Fibroblast of lung (primary cell): ENCODE results near the gene HABP4. TPM values are rescaled to one million over a fixed set of nuclear protein-coding genes. Genes with fewer than 3 reads are reported as not detected.

ENCODE experiments used
- DNase-seq, 2 donors: peaks; one replicate each; pipeline versions ENCODE4 v3.0.0 to v3.0.0-alpha.2; 2010; ENCODE audit warnings: low read depth in 2 of 2
- H2AFZ ChIP-seq: 2 replicates; pipeline ENCODE4 v1.5.1; 2012; ENCODE audit warnings: low read length, control low read depth, inconsistent platforms
- H3K27ac ChIP-seq: 2 replicates; pipeline ENCODE4 v1.5.1; 2011; ENCODE audit warnings: low read length, control low read depth; ENCODE audit not compliant: insufficient read depth
- H3K27me3 ChIP-seq: 2 replicates; pipeline ENCODE4 v1.5.1; 2011; ENCODE audit warnings: mild to moderate bottlenecking, low read length; ENCODE audit not compliant: control insufficient read depth, insufficient read depth
- H3K36me3 ChIP-seq: 2 replicates; pipeline ENCODE4 v1.5.1; 2011; ENCODE audit warnings: low read length; ENCODE audit not compliant: control insufficient read depth, insufficient read depth
- H3K4me1 ChIP-seq: 2 replicates; pipeline ENCODE4 v1.5.1; 2011; ENCODE audit warnings: low read length; ENCODE audit not compliant: control insufficient read depth, insufficient read depth; ENCODE audit errors: extremely low read depth
- H3K4me2 ChIP-seq: 2 replicates; pipeline ENCODE4 v1.5.1; 2011; ENCODE audit warnings: low read length, control low read depth; ENCODE audit not compliant: insufficient read depth; ENCODE audit errors: extremely low read depth
- H3K4me3 ChIP-seq, 4 experiments: fragments of 200-600 bp in 1 of 4; sonication (generic) in 1 of 4; replicated peaks in 1 of 4; 2 replicates each; pipeline ENCODE4 v1.5.1; 2011 to 2016; ENCODE audit warnings: low read length in 4 of 4, low read depth in 3 of 4, mild to moderate bottlenecking in 3 of 4, control low read depth in 2 of 4, inconsistent platforms in 1 of 4, mixed read lengths in 1 of 4; ENCODE audit not compliant: insufficient read depth in 1 of 4; ENCODE audit errors: control extremely low read depth in 1 of 4
- H3K79me2 ChIP-seq: 2 replicates; pipeline ENCODE4 v1.5.1; 2012; ENCODE audit warnings: mild to moderate bottlenecking, low read length, inconsistent platforms; ENCODE audit not compliant: control insufficient read depth, insufficient read depth
- H3K9ac ChIP-seq: 2 replicates; pipeline ENCODE4 v1.5.1; 2011; ENCODE audit warnings: mild to moderate bottlenecking, low read length, control low read depth; ENCODE audit not compliant: insufficient read depth
- H3K9me3 ChIP-seq: 2 replicates; pipeline ENCODE4 v1.5.1; 2012; ENCODE audit warnings: low read depth, low read length; ENCODE audit not compliant: control insufficient read depth, insufficient read depth
- H4K20me1 ChIP-seq: 2 replicates; pipeline ENCODE4 v1.5.1; 2011; ENCODE audit warnings: low read length; ENCODE audit not compliant: control insufficient read depth, insufficient read depth; ENCODE audit errors: extremely low read depth
- EZH2 ChIP-seq: IDR thresholded peaks from 2 replicates; pipeline ENCODE4 v1.5.1; 2012; ENCODE audit warnings: low read length, control low read depth, mild to moderate bottlenecking; ENCODE audit errors: missing control alignments
- polyA plus RNA-seq, 2 donors: library from polyadenylated mRNA; depleted of rRNA in 1 of 2; stranded (reverse) in 1 of 2; unstranded in 1 of 2; fragments of >200 nt; gene quantifications; 2 replicates each; pipeline ENCODE4 v1.2.1, GENCODE V29; 2011 to 2012; ENCODE audit warnings: missing spikeins in 1 of 2
- total RNA-seq: library from RNA; depleted of rRNA; stranded (reverse); fragments of >200 nt; gene quantifications from 2 replicates; pipeline ENCODE4 v1.2.1, GENCODE V29; 2014
- TF ChIP-seq, protein P1 (sequence below), 2 donors: IDR thresholded peaks in 1 of 2; conservative IDR thresholded peaks in 1 of 2; 1 replicate in 1 of 2; 2 replicates in 1 of 2; pipeline ENCODE4 v1.5.1; 2011 to 2012; ENCODE audit warnings: low read length in 2 of 2, control low read depth in 1 of 2, inconsistent platforms in 1 of 2, low read depth in 1 of 2, mild to moderate bottlenecking in 1 of 2

The HABP4 gene
- total and polyA plus RNA-seq, 2 donors (not counting 1 experiment from before 2014, with no cell fraction given): 28.7 to 31.4 TPM

DNA sequence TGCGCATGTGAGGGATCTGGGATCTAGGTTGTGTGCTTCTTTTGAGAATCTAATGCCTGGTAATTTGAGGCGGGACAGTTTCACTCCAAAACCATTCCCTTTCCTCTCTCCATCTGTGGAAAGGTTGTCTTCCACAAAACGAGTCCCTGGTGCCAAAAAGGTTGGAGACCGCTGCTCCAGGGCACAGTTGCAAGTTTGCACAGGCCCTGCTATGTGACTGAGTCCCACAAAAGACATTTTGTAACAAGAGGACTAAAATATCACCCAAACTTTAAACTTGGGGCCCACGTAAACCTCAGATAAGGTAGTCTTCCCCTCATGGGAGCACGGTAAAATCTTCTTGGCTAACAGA is 26.0 kb upstream of the HABP4 start:
- no peaks in the 10 kb centered on the region for H4K20me1 ChIP-seq
- H2AFZ ChIP-seq: no peak overlapping the region
- DNase-seq: no peak
- H3K9ac ChIP-seq: no peak overlapping the region
- no peaks in the 10 kb centered on the region for H3K9me3 ChIP-seq
- H3K27me3 ChIP-seq: no peaks in the 10 kb centered on the region
- H3K4me3 ChIP-seq: no peak overlapping the region
- no peaks in the 10 kb centered on the region for H3K79me2 ChIP-seq
- no peak overlapping the region for H3K4me2 ChIP-seq
- TF ChIP-seq, protein P1, sequence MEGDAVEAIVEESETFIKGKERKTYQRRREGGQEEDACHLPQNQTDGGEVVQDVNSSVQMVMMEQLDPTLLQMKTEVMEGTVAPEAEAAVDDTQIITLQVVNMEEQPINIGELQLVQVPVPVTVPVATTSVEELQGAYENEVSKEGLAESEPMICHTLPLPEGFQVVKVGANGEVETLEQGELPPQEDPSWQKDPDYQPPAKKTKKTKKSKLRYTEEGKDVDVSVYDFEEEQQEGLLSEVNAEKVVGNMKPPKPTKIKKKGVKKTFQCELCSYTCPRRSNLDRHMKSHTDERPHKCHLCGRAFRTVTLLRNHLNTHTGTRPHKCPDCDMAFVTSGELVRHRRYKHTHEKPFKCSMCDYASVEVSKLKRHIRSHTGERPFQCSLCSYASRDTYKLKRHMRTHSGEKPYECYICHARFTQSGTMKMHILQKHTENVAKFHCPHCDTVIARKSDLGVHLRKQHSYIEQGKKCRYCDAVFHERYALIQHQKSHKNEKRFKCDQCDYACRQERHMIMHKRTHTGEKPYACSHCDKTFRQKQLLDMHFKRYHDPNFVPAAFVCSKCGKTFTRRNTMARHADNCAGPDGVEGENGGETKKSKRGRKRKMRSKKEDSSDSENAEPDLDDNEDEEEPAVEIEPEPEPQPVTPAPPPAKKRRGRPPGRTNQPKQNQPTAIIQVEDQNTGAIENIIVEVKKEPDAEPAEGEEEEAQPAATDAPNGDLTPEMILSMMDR (conservative IDR thresholded peaks at IDR 0.05 in 1 of 2, IDR thresholded peaks at IDR 0.05 in 1 of 2; ENCODE audit: low read depth in 1 of 2, low read length in 2 of 2): no peak
- no peak for TF ChIP-seq EZH2
- H3K4me1 ChIP-seq: peaks cover 11% of the 10 kb centered on the region
- H3K36me3 ChIP-seq: no peaks in the 10 kb centered on the region
- no peak overlapping the region for H3K27ac ChIP-seq

DNA sequence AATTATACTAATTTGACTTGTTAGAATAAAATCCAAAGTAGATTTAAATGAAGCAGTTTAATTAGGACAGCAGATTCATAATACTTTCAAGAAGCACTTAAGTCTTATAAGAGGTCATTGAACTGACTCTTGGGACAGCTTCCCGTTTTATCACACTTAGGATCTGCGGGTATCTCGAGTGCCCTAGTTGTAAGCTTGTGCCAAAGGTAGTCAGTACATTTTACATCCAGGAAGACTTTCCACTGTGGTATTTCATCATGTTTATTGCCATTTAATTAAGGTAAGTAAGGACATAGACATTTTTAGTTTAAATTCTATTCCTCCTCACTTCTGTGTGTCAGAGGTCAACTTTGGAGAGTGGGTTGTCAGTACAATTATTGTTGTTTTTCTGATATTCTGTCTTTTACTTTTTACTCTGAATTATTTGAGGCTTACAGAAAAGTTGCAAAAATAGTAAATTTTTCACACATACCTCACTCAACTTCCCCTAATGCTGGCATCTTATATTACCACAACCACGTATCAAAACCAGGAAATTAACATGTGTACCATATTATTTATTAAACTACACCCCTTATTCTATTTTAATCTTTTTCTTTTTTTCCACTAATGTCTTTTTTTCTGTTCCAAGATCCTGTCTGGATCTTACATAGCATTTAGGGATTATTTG is 24.3 kb upstream of the HABP4 start:
- Histone ChIP-seq H3K27me3 (no peaks in the 10 kb centered on the region), H3K4me2 (no peak overlapping the region), H3K9me3 (no peaks in the 10 kb centered on the region), H3K36me3 (no peaks in the 10 kb centered on the region), H3K4me3 (no peak overlapping the region), H3K79me2 (no peaks in the 10 kb centered on the region), H2AFZ (no peak overlapping the region), H3K4me1 (peaks cover 7% of the 10 kb centered on the region), H4K20me1 (no peaks in the 10 kb centered on the region), H3K27ac (no peak overlapping the region), H3K9ac (no peak overlapping the region)
- TF ChIP-seq, protein P1 (conservative IDR thresholded peaks at IDR 0.05 in 1 of 2, IDR thresholded peaks at IDR 0.05 in 1 of 2; ENCODE audit: low read depth in 1 of 2, low read length in 2 of 2): no peak
- DNase-seq: no peak

DNA sequence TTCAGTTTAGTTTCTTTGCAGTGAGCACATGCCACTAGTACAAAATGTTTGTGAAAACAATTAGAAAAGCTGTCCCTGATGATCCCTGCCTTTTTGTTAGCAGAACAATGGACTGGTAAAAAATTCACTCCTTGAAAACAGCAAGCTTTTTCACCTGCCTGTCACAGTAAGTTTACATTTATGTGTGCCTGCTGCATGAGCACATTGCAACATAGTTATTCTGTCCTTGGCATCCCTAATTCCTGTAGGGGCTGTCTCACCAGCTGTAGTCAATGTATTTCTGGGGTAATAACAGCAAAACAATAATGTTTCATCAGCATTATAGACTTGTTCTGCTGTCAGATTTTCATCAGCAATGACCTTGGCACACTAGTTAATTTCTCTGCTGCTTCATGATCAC is 20.2 kb upstream of the HABP4 start:
- H3K9ac ChIP-seq: no peak overlapping the region
- no peaks in the 10 kb centered on the region for H3K36me3 ChIP-seq
- no peak overlapping the region for H2AFZ ChIP-seq
- H3K9me3 ChIP-seq: no peaks in the 10 kb centered on the region
- no peaks in the 10 kb centered on the region for H3K27me3 ChIP-seq
- no peak overlapping the region for H3K4me3 ChIP-seq
- H4K20me1 ChIP-seq: no peaks in the 10 kb centered on the region
- H3K4me1 ChIP-seq: no peaks in the 10 kb centered on the region
- H3K27ac ChIP-seq: no peak overlapping the region
- H3K4me2 ChIP-seq: no peak overlapping the region
- DNase-seq: no peak
- TF ChIP-seq, protein P1 (conservative IDR thresholded peaks at IDR 0.05 in 1 of 2, IDR thresholded peaks at IDR 0.05 in 1 of 2; ENCODE audit: low read depth in 1 of 2, low read length in 2 of 2): no peak
- TF ChIP-seq EZH2: no peak
- no peaks in the 10 kb centered on the region for H3K79me2 ChIP-seq
